Measurements from ENCODE around the gene OCA2.

DNA sequence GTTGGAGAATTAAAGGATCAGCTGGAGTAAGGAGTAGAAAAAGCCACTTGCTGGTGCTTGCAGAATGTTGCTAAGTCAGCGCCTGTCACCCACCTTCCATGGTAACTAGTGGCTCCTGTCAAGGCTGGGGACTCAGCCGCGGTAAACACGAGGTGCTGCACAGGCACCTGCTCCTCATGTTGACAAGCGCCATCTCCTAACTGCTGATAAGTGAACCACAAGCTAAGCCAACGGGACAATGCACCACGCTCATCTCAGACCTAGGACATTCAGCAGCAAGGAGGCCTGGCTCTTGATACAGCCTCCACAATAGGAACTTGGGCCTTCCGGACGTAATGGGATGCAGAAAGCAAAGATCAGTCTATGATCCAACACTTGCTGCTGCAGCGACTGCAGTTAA, 264.4 kb downstream of the OCA2 start:
- TF ChIP-seq CTCF (IDR thresholded peaks at IDR 0.05; ENCODE audit: low read depth, low read length) = no peak
- TF ChIP-seq POLR2A (IDR thresholded peaks at IDR 0.05; ENCODE audit: extremely low read depth, insufficient read length) = no peak
- no peak for TF ChIP-seq MAX (IDR thresholded peaks at IDR 0.05; ENCODE audit: low read depth, low read length)

Measured in NB4 (cell line).